GM23338 (cell line): ENCODE data around the gene OR51M1.

ENCODE experiments used
- CTCF ChIP-seq, 2 experiments: fragments of 200-600 bp in 1 of 2; sonication (generic) in 1 of 2; conservative IDR thresholded peaks; 2 replicates each; pipeline versions ENCODE4 v1.5.1 to v1.6.1; 2016 to 2017; ENCODE audit warnings: antibody characterized with exemption in 2 of 2, low read depth in 2 of 2, mild to moderate bottlenecking in 2 of 2, moderate library complexity in 1 of 2
- EZH2 ChIP-seq: fragments of 200-600 bp; sonication (generic); IDR thresholded peaks from one replicate; pipeline ENCODE4 v1.8.0; 2017; ENCODE audit warnings: antibody characterized with exemption, mild to moderate bottlenecking, low read depth; ENCODE audit not compliant: unreplicated experiment
- EZH2phosphoT487 ChIP-seq: fragments of 200-600 bp; sonication (generic); IDR thresholded peaks from one replicate; pipeline ENCODE4 v1.8.1; 2018; ENCODE audit warnings: antibody characterized with exemption; ENCODE audit not compliant: unreplicated experiment
- POLR2AphosphoS5 ChIP-seq: IDR thresholded peaks from 2 replicates; pipeline ENCODE4 v1.6.1; 2016; ENCODE audit warnings: antibody characterized with exemption, low read depth
- REST ChIP-seq: IDR thresholded peaks from one replicate; pipeline ENCODE4 v1.6.1; 2018; ENCODE audit warnings: antibody characterized with exemption; ENCODE audit not compliant: unreplicated experiment

DNA sequence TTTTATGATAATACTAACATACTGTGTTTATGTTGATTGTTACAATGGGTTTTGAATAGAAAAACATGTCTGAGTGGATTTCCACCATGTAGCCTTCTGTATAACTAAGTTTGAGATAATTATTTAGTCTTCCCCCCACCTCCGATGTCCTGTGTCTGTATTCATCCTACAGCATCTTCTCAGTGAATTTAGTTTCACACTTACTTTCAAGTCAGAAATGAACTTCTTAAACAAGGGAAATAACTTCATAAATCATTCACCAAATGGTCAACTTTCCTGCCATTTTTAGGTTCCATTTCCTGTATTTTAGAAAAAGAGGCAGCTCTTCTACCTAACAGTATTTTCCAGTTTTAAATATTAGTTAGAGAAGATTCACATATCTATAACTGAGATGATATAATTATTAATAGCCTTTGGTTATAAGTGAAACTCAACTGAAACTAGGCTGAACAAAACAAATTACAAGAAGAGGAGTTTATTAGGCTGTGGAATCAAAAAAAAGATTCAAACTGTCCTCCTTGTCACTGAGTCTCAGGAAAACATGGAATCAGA, 43.8 kb upstream of the OR51M1 start:
- no peak for TF ChIP-seq POLR2AphosphoS5
- no peak for TF ChIP-seq EZH2
- no peak for TF ChIP-seq CTCF (conservative IDR thresholded peaks at IDR 0.05; ENCODE audit: low read depth in 2 of 2)
- no peak for TF ChIP-seq REST
- no peak for TF ChIP-seq EZH2phosphoT487
